DND-41 (cell line): ENCODE measurements around the gene CPEB1.

ENCODE experiments used
- ATAC-seq: fragments of 200-7000 bp; cut with Tn5 transposase; 3 replicates; pipeline ENCODE4 v1.9.1; 2021; ENCODE audit warnings: low read depth; ENCODE audit not compliant: insufficient read depth
- DNase-seq: peaks from one replicate; pipeline ENCODE4 v3.0.0-alpha.2; 2020
- H2AFZ ChIP-seq: 2 replicates; pipeline ENCODE4 v1.6.0; 2012; ENCODE audit warnings: low read depth, low read length
- H3K27ac ChIP-seq: 2 replicates; pipeline ENCODE4 v1.5.1; 2012; ENCODE audit warnings: low read length, inconsistent platforms
- H3K27me3 ChIP-seq: fragments of 200-600 bp; sonication (generic); 2 replicates; pipeline ENCODE4 v1.6.0; 2012; ENCODE audit warnings: low read length, mild to moderate bottlenecking, inconsistent platforms; ENCODE audit not compliant: insufficient read depth, poor library complexity
- H3K36me3 ChIP-seq: 2 replicates; pipeline ENCODE4 v1.5.1; 2012; ENCODE audit warnings: low read length, inconsistent platforms; ENCODE audit not compliant: insufficient read depth
- H3K4me1 ChIP-seq: 2 replicates; pipeline ENCODE4 v1.5.1; 2012; ENCODE audit warnings: mild to moderate bottlenecking, low read length; ENCODE audit not compliant: insufficient read depth
- H3K4me2 ChIP-seq: 2 replicates; pipeline ENCODE4 v1.6.0; 2012; ENCODE audit warnings: mild to moderate bottlenecking, moderate library complexity, low read length, inconsistent platforms; ENCODE audit not compliant: insufficient read depth
- H3K4me3 ChIP-seq, 2 experiments: fragments of 200-600 bp in 1 of 2; shearing (Covaris generic) in 1 of 2; 2 replicates each; pipeline ENCODE4 v1.5.1; 2012 to 2016; ENCODE audit warnings: inconsistent platforms in 2 of 2, low read length in 2 of 2, mild to moderate bottlenecking in 2 of 2, low read depth in 1 of 2, moderate library complexity in 1 of 2
- H3K79me2 ChIP-seq: 2 replicates; pipeline ENCODE4 v1.6.0; 2012; ENCODE audit warnings: low read length, inconsistent platforms; ENCODE audit not compliant: insufficient read depth
- H3K9ac ChIP-seq: 2 replicates; pipeline ENCODE4 v1.6.0; 2012; ENCODE audit warnings: low read depth, mild to moderate bottlenecking, inconsistent platforms, low read length, moderate library complexity
- H3K9me3 ChIP-seq: 2 replicates; pipeline ENCODE4 v1.5.1; 2012; ENCODE audit warnings: low read length, moderate library complexity, mild to moderate bottlenecking, inconsistent platforms; ENCODE audit not compliant: insufficient read depth, severe bottlenecking
- H4K20me1 ChIP-seq: 2 replicates; pipeline ENCODE4 v1.6.0; 2012; ENCODE audit warnings: low read length; ENCODE audit not compliant: insufficient read depth
- EZH2 ChIP-seq: IDR thresholded peaks from 3 replicates; pipeline ENCODE4 v1.6.1; 2012; ENCODE audit warnings: borderline replicate concordance, low read depth, mild to moderate bottlenecking, moderate library complexity, low read length, inconsistent platforms; ENCODE audit not compliant: severe bottlenecking
- TF ChIP-seq, protein P1 (sequence below): IDR thresholded peaks from 2 replicates; pipeline ENCODE4 v1.5.1; 2012; ENCODE audit warnings: borderline replicate concordance, low read length, moderate library complexity, mild to moderate bottlenecking; ENCODE audit not compliant: poor library complexity, severe bottlenecking; ENCODE audit errors: extremely low read depth

The CPEB1 gene

DNA sequence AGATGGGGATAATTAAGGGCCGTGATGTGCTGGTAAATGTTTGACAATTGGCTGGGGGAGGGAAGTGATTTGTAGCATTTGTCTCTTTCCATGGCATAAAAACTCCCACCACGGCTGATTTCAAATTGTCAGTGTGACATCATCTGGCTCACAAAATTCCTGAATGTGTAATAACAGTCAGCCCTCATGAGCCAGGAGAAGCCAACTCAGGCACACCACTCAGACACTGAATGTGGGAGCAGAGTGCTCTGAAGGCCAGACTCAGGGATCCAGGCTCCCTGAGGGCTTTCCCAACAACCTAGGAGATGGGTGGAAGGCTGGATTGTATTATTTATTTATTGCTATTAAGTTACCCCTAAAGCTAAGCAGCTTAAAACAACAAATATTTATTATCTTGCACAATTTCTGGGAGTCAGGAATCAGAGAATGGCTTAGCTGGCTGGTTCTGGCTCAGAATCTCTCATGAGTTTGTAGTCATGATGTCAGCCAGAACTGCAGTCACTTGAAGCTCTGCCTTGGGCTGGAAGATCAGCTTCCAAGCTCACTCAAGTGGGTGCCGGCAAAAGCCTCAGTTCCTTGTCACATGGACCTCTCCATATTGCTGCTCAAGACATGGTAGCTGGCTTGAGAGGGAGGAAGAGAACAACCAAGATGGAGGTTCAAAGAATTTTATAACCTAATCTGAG is 6.5 kb upstream of the CPEB1 start:
- TF ChIP-seq, protein P1, sequence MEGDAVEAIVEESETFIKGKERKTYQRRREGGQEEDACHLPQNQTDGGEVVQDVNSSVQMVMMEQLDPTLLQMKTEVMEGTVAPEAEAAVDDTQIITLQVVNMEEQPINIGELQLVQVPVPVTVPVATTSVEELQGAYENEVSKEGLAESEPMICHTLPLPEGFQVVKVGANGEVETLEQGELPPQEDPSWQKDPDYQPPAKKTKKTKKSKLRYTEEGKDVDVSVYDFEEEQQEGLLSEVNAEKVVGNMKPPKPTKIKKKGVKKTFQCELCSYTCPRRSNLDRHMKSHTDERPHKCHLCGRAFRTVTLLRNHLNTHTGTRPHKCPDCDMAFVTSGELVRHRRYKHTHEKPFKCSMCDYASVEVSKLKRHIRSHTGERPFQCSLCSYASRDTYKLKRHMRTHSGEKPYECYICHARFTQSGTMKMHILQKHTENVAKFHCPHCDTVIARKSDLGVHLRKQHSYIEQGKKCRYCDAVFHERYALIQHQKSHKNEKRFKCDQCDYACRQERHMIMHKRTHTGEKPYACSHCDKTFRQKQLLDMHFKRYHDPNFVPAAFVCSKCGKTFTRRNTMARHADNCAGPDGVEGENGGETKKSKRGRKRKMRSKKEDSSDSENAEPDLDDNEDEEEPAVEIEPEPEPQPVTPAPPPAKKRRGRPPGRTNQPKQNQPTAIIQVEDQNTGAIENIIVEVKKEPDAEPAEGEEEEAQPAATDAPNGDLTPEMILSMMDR, result no peak
- no peak for TF ChIP-seq EZH2

DNA sequence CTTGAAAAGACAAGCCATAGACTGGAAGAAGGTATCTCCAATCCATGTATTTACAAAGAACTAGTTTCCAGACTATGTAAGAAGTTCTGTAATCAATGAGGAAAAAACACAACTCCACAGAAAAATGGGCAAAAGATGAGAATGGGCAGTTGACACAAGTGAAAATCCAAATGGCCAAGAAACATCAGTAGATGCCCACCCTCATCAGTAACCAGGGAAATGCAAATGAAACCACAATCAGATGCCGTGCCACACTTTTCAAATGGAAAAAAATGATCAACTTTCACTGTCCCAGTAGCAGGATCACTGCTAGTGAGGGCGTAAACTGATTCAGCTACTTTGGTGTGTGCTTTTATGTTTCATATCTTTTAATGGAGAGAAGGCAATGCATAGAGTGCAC is 4.5 kb upstream of the CPEB1 start:
- Histone ChIP-seq H3K4me2 (no peak overlapping the region), H3K9ac (no peak overlapping the region), H4K20me1 (no peaks in the 10 kb centered on the region), H2AFZ (no peak overlapping the region), H3K27ac (no peak overlapping the region), H3K36me3 (no peaks in the 10 kb centered on the region), H3K4me3 (no peak overlapping the region), H3K9me3 (no peaks in the 10 kb centered on the region), H3K27me3 (no peaks in the 10 kb centered on the region), H3K79me2 (no peaks in the 10 kb centered on the region), H3K4me1 (no peaks in the 10 kb centered on the region)
- TF ChIP-seq, protein P1, result no peak
- TF ChIP-seq EZH2, result no peak
- DNase-seq (no peak), ATAC-seq (no peak)

More for the DNA sequence above, 6.5 kb upstream of the CPEB1 start:
- Histone ChIP-seq H2AFZ (no peak overlapping the region), H3K9ac (no peak overlapping the region), H3K9me3 (no peaks in the 10 kb centered on the region), H3K36me3 (no peaks in the 10 kb centered on the region), H3K79me2 (no peaks in the 10 kb centered on the region), H3K4me1 (no peaks in the 10 kb centered on the region), H3K27me3 (no peaks in the 10 kb centered on the region), H4K20me1 (no peaks in the 10 kb centered on the region), H3K4me3 (no peak overlapping the region), H3K4me2 (no peak overlapping the region), H3K27ac (no peak overlapping the region)
- ATAC-seq (no peak), DNase-seq (no peak)

DNA sequence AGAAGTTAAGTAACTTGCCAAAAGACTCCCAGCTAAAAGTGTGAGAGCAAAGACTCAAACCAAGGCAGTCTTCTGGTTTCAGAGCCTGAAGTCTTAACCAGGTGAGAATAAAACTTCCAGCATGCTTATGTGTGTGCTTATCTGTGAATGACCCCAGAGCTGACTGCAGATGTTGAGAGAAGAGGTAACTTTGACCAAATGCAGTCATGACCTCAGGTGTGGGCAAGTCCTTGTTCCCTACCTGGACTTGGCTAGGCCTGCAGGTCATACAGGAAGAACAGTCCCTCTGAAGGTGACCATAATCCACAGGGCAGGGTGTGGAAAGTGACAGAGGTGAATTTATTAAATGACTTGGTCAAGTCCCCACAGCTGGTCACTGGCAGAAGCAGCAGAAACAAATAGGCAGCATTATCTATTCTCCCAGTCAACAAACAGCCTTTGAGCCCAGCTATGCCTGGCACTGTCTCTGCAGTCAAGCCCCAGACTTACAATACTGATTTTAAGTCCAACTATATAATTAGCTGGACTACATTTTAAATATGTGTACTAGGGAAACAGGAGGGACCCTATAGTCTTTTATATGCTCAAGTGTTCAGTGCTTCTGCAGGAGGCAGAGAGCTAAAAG is 3.0 kb upstream of the CPEB1 start:
- no peaks in the 10 kb centered on the region for H3K79me2 ChIP-seq
- no peak overlapping the region for H3K9ac ChIP-seq
- no peaks in the 10 kb centered on the region for H3K36me3 ChIP-seq
- H3K4me3 ChIP-seq, result no peak overlapping the region
- H3K27me3 ChIP-seq, result no peaks in the 10 kb centered on the region
- H3K4me1 ChIP-seq, result no peaks in the 10 kb centered on the region
- H3K4me2 ChIP-seq, result no peak overlapping the region
- H2AFZ ChIP-seq, result no peak overlapping the region
- DNase-seq, result no peak
- TF ChIP-seq, protein P1, result no peak
- no peak for TF ChIP-seq EZH2
- H4K20me1 ChIP-seq, result no peaks in the 10 kb centered on the region
- no peaks in the 10 kb centered on the region for H3K9me3 ChIP-seq
- H3K27ac ChIP-seq, result no peak overlapping the region
- no peak for ATAC-seq
